Inflammatory macrophage treated with lipopolysaccharide for 4 hours (primary cell): ENCODE results near the gene TP53INP2.
"Not testable (repeated sequence)": the region's sequence is repeated elsewhere in the genome, so short reads cannot be mapped to it uniquely, and the experiment has no call there.

Experiments used
- DNase-seq: peaks from one replicate; pipeline ENCODE4 v3.0.0-alpha.2; 2020

The TP53INP2 gene

GRCh38 chr20:34722560-34722959 is 18.4 kb downstream of the TP53INP2 start:
- DNase-seq, result not testable (repeated sequence)

GRCh38 chr20:34724172-34724571 is 20.0 kb downstream of the TP53INP2 start:
- no peak for DNase-seq

DNA sequence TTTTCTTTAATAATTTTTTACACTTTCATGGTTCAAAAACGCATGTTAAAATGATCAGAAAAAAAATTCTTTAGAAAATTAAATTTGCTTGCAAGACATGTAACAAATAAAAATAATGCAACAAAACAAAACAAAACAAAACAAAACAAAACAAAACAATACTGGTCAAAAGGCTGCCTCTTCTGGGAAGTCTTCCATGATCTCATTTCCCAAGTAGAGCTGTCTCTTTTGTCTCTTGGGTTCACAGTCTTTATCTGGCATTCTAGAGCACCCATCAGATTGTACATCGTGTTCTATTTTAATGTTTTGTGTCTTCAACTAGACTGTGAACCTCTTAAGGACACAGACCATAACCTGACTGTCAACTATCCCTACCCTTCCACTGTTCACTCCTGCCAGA is 25.3 kb downstream of the TP53INP2 start:
- no peak for DNase-seq

- no peak for DNase-seq
Measured at GRCh38 chr20:34732523-34732922, 28.4 kb downstream of the TP53INP2 start.

- DNase-seq, result no peak
Measured at GRCh38 chr20:34736106-34736735, 32.1 kb downstream of the TP53INP2 start.

GRCh38 chr20:34743039-34743438 is 38.9 kb downstream of the TP53INP2 start:
- no peak for DNase-seq

GRCh38 chr20:34744340-34744739 is 40.2 kb downstream of the TP53INP2 start:
- no peak for DNase-seq

DNA sequence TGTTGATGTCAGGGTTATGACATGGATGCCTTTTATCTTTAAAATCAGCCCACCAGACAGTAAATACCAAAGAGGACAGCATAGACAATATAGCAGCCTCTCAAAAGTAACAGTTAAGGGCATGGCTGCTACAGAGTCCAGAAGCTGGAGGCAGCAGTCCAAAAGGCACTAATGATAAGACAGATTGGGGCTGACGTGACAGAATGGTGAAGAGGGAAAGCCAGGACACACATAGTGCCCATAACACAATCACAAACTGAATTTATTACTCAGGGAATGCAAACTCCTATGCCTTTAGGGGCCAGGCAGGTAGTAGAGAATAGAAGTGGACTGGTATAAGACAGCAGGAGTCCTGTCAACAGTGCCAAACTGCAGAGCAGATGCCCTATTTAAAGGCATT is 40.7 kb downstream of the TP53INP2 start:
- no peak for DNase-seq

- no peak for DNase-seq
Measured at GRCh38 chr20:34746674-34747073, 42.5 kb downstream of the TP53INP2 start.

GRCh38 chr20:34747479-34747878 is 43.3 kb downstream of the TP53INP2 start:
- DNase-seq, result no peak

DNA sequence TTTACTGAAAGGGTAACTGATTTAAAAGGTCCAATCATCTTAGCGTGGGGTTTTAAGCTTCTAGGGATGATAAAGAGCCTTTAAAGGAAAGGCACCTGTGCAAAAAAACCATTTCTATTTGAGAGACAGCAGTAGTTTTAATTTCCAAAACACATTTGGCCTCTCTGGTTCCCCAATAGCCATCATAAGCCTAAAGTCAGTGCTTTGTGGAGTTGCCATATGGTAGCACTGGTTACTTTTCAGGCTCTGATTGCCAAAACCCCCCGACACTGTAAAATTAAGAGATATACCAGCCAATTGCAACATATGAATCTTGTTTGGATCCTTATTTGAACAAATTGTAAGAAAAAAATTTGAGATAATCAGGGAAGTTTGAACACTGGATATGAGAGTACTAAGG is 44.6 kb downstream of the TP53INP2 start:
- DNase-seq, result no peak

GRCh38 chr20:34750484-34750883 is 46.3 kb downstream of the TP53INP2 start:
- DNase-seq, result no peak

DNA sequence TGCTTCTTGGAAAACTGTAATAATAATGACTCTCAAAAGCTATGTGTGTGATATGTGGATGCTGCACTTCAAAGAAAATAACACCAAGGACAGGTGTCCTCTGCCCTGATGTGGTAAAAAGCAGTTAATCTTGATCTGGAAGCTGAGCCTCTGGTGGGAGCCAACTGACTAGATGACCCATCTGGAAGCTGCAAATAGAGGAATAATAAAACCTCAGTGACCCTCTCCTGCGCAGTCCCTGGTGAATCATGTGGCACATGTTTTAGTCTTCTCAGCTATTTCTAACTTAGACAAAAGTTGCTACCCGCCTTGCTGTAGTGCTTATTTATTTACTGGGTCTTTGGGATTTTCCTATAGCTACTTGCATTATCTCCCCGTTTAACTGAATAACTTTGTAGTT is 47.3 kb downstream of the TP53INP2 start:
- DNase-seq, result no peak

DNA sequence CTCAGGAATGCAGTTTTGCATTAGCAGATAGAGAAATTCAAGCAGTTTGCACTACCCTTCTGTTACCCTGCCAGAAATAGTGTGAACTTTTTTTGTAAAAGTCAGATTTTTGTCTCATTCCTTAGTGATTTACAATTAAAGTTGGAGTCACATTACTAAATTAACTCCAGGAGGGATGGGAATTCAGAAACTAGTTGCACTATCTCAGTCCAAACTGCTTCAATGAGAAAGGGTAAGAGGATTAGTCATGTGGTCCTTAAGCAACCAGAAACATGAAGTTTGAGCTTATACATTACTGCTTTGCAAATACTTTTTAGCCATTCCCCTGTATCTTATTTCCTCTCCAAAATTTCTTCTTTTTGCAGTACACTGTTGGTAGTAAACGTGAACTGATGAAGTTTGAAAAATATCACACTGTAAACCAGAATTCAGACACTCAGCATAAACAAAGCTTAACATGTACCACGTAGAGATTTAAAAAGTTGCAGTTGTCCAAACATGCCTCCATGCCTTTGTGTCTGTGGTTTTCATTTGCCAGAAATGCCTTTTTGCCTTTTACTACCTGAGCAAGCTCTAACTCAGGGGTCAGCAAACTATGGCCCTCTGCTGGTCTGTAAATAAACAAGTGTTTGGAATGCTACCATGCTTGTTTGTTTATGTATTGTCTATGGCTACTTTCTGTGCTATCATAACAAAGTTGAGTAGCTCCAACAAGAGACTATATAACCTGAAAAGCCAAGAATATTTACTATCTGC is 49.7 kb downstream of the TP53INP2 start:
- no peak for DNase-seq

DNA sequence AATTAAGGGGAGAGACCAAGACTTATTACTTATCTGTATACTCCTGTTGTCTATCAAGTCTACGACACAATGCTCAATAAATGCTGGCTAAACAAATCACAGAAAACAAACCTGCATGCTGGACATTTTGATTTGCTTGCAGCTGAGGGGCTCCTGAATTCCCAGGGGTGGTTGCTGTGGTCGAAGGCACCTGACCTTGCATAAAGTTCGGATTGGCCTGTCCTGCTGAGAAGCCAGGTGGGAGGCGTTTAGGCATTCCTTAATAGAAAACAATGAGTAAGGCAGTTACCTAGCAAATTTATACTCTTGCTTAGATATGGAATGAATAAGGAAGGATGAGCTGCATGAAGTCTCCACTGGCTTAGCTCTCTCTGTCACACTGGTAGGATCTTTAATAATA is 50.5 kb downstream of the TP53INP2 start:
- no peak for DNase-seq

- no peak for DNase-seq
Measured at GRCh38 chr20:34755367-34755766, 51.2 kb downstream of the TP53INP2 start.

DNA sequence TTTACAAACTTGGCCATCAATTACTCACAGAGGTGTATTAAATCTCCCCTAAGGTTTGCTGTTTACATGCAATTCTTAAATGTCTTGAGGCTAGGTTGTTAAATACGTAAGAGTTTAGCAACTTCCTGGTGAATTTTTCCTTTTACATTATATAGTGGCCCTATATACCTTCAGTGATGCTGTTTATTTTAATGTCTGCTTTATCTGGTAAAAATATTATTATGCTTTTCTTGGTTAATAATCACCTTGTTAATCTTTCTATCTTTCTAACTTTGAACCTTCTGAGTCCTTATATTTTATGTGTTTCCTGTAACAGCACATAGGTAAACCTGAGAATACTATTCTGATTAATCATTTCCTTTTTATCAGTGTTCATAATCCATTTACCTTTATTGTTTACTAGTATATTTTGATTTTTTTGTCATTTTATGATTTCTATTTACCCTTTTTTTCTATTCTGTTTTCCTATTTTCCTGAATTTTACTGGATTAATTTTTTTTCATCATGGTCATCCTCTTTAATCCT is 57.9 kb downstream of the TP53INP2 start:
- no peak for DNase-seq
